8988T (cell line): ENCODE data around the gene AAGAB.
"Not testable (repeated sequence)": the region's sequence is repeated elsewhere in the genome, so short reads cannot be mapped to it uniquely, and the experiment has no call there.

Experiments used
- DNase-seq: peaks from one replicate; pipeline ENCODE4 v3.0.0; 2011

Gene AAGAB

DNA sequence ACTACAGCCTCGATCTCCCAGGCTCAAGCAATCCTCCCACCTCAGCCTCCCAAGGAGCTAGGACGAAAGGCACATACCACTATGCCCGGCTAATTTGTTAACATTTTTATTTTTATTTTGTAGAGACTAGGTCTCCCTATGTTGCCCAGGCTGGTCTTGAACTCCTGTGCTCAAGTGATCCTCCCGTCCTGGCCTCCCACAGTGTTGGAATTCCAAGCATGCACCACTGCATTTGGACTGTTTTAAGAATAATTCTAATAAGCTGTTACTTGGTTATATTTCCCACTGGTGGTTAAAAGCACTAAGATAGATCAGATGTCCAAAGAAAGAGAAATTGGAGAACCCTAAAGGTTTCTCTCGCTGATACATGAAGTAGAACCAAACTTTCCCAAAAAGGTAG is 3.1 kb downstream of the AAGAB start:
- no peak for DNase-seq

DNA sequence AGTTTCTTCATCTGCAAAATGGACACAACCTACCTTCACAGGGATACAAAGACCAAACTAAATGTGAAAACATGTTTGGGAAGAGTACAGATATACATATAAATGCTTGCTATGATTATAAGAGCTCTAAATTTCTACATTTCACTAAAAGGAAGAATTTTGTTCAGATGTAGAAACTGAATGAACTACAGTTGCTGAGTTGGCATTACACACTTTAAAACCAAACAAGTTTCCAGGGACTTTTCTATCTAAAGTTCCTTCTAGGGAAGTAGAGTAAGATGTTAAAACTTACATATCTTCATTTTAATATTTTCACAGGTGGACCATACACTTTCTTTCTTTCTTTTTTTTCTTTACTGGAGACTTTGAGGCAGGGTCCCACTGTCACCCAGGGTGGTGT is 4.6 kb downstream of the AAGAB start:
- DNase-seq: no peak

DNA sequence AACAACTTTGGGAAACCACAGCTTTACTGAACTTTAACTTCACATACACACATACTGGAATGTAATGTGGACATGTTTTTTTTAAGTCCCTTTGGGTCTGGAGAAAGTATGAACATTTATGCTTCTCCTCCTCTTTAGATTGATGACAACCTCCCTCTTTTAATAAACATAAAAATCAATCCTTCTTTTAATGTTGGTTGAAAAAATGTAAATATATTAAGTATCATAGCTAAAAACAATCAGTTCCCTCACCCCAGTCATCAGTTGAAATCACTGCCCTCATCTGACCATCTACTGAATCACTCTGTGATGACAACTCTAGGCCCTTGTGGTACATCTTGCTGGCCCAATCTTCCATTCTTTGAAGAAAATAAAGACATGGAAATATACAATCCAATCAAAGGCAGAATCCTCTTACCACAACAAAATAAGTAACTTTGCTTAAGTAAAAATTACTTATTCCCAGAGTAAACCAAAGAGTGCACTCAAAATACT is 6.4 kb downstream of the AAGAB start:
- no peak for DNase-seq

DNA sequence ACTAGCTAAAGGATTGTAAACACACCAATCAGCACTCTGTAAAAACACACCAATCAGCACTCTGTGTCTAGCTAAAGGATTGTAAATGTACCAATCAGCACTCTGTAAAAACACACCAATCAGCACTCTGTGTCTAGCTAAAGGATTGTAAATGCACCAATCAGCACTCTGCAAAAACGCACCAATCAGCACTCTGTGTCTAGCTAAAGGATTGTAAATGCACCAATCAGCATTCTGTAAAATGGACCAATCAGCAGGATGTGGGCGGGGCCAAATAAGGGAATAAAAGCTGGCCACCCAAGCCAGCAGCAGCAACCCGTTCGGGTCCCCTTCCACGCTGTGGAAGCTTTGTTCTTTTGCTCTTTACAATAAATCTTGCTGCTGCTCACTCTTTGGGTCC is 7.9 kb downstream of the AAGAB start:
- DNase-seq: not testable (repeated sequence)

DNA sequence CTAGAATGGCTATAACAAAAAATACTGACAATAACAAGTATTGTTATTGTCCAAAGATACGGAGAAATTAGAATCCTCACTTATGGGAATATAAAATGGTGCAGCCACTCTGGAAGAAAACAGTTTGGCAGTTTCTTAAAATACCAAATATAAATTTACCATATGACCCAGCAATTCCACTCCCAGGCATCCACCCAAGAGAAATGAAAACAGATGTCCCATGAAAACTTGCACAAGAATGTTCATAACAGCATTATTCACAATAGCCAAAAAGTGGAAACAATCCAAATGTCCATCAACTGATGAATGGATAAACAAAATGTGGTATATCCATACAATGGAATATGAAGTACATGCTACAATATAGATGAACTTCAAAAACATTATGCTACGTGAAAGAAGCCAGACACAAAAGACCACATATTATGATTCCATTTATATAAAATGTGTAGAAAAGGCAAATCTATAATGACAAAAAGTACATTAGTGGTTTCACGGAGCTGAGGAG is 9.4 kb downstream of the AAGAB start:
- no peak for DNase-seq

DNA sequence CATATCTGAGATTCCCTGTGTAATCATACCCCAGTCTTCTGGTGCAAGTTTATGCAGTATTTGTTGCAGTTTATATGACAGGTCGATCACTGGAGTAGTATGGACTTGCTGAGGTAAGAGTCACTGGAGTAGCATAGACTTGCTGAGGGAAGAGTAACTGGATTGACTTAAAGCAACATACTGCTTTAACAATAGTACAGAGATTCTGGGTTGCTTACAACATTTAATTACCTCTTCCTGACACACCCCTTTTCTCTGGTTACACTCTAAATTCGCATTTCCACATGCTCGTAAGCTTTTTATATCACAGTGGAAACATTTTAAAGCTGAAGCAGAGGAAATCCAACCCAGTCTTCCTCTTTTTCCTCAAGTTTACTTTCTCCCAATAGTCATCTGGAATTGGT is 11.8 kb downstream of the AAGAB start:
- no peak for DNase-seq

DNA sequence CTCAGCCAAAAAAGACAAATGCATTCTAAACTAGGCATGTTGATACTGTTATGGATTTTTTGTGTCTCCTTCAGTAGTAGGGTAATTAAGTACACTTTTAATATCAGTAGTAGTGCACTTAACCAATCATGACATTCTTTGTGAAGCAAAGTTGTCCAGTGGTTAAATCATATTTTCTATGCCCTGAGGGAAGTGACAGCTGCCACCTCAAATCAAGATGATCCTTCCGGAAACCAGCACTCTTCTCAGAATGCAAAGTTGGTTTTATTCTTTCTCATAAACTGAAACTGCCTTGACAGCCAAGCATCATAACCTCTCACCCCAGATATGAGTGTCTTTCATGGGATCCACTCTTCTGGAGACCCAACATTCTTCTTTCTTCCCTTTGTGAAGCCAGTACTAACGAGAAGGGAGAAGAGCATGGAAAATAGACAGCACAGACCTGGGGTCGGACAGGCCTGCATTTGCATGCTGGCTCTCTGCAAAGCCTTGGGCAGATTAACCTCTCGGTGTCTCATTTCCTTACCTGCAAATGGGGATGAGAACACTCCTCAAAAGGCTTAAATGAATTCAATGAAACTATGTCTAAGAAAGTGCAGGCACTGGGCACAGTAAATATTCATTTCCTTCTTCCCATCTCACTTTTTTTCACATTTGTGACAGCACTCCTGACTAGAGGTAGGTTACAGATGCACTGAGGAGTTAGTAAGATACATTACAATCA is 13.2 kb downstream of the AAGAB start:
- DNase-seq: no peak

DNA sequence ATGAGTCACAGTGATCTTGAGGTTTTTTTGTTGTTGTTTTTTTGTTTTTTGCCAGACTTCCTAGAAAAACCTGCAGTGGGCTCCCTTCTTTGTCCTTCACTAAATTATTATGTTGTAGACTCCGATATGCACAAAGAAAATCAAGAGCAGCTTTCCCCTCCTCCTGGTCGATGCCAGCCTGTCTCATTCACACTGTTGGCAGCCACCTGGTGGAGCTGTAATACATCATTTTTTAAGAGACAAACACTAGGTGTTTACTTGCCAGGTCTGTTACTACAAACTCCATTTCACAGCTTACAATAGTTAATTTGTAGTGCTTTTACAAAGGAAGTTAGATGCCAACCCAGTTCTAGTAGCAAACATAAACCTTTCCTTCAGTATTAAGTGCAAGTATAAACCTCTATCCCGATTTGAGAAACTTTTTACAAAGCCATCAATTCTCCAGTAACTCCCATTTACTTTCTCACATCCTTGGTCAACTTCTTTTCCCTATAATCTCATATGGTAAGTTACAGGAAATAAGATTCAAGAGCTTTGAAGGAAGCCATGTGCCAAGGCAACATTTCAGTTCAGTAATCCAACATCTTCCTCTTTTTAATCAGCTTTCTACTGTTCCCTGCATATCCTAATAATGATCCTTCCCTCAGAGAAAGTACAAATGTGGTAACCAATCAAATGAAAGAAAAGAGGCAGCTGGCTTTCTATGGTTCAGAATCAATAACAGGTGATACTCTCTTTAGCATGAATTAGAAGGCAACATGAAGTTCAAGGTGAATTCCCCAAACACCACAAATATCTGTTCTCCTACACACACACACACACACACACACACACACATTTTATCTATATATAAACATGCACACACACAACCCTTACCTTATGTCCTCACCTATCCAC is 14.0 kb downstream of the AAGAB start:
- DNase-seq: no peak

DNA sequence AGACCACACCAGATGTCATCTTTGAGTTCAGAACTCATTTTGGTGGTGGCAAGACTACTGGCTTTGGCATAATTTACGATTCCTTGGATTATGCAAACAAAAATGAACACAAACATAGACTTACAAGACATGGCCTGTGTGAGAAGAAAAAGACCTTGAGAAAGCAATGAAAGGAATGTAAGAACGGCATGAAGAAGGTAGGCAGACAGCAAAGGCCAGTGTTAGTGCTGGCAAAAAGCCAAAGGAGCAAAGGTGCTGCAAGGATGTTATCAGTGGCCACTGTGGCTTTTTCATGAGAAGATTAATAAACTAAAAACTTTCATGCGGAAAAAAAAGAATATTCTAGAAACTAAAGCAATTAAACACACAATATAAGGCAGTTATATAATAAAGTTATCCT is 21.9 kb downstream of the AAGAB start:
- no peak for DNase-seq

DNA sequence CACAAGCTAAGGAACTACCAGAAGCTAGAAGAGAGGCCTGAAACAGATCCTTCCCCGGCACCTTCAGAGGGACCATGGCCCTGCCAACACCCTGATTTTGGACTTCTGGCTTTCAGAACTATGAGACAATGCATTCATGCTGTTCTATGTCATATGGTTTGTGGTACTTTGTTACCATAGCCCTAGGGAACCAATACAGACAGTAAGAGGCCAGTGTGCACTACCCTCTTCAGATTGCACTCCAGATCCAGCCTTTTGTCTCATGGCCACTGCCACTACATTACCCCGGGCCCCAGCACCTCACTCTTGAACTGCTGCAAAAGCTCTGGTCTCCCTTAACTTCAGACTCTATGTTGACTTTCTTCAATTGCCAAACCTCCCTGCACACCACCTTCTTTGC is 24.0 kb downstream of the AAGAB start:
- no peak for DNase-seq

DNA sequence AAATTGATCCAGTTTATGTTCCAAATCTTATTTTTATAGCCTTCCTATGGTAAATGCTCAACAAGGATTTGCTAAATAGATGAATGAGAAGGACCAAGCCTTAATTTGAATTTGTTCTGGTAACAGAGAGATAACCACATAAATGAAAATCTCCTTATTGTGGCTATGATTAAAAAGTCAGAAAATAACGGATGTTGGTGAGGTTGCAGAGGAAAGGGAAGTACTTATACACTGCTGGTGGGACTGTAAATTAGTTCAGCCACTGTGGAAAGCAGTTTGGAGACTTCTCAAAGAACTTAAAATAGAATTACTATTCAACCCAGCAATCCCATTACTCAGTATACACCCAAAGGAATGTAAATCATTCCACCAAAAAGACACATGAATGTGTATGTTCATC is 26.2 kb downstream of the AAGAB start:
- no peak for DNase-seq

DNA sequence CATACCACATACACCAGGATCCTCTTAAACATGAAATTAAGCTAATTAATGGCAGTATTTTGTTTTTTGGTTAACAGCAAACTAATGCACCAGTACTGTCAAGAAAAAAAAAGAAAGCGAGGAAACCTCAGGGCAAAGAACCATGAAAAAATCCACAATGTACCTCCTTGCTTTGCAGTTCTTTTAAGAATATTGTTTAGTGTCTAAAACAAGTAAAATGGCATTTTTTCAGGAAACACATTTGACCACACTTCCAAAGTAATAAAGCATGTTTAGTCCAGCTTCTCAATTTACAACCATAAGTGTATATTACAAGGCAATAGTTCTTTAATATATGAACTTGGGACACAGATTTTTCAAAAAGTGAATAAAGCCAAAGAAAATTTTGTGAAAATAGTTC is 26.6 kb downstream of the AAGAB start:
- DNase-seq: no peak

DNA sequence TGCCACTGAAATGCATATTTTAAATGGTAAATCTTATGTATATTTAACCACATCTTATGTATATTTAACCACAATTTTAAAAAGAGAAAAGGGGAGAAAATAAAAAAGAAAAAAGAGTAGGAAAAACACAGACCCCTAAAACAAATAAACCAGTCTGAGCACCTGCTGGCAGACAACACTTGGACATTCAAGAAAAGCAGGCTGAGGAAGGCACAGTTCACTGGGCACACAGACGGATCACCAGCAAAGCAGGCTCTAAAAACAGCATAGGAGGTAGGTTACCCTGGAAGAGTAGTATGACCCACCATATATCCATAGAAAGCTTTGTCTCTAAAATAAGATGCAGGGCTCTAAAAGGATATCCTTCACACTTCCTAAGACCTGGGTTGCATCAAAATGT is 27.0 kb downstream of the AAGAB start:
- no peak for DNase-seq

DNA sequence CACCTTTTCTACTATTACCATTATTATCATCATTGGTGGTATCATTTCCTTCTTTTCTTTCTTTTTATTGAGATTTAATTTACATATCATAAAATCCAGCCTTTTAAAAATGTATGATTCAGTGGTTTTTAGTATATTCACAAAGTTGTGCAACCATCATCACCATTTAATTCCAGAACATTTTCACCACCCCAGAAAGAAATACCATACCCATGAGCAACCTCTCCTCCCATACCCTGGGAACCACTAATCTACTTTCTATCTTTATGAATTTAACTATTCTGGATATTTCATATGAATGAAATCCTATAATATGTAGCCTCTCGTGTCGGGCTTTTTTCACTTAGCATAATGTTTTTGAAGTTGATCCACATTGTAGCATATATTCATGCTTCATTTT is 29.1 kb downstream of the AAGAB start:
- DNase-seq: no peak

DNA sequence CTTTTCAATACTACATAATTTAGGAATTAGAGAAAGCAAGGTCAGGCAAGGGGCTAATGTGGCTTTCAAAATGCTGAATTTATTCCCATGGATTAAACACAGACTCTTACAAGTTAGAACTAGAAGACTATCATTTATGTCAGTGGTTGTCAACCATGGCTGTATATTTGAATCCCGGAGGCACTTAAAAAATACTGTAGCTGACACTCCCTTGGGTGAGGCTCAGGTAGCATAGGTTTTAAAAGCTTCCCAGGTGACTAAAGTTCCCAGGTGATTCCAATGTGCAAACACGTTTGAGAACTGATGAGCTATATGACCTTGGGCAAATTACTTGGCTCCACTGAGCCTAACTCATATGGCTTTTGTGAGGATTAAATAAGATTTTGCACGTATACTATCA is 29.6 kb downstream of the AAGAB start:
- no peak for DNase-seq

DNA sequence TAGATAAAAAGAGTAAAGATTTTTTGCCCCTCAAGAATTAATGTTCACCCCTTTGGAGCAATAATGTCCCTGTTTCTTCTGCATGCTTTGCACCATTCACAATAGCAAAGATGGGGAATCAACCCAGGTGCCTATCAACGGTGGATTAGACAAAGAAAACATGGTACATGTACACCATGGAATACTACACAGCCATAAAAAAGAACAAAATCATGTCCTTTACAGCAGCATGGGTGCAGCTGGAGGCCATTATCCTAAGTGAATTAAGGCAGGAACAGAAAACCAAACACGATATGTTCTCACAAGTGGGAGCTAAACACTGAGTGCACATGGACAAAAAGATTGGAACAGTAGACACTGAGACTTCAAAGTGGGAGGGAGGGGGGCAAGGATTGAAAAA is 35.2 kb downstream of the AAGAB start:
- DNase-seq: no peak

DNA sequence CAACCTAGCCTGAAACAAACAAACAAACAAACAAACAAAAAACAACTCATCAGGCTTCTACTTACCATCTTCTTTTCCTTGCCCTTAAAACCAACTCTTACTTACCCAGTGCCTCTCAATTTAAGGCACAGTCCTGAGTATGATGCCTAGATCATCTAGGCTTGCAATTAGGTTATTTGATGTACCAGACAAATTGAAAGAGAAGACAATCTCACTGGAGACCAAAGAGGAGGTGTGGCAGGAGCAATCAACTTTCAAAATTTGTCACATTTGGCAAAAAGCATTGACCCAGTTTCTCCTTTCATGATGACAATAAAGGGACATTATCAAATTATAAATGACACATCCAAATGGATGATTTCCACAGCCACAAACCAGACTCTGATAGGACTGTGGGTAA is 36.0 kb downstream of the AAGAB start:
- DNase-seq: no peak

DNA sequence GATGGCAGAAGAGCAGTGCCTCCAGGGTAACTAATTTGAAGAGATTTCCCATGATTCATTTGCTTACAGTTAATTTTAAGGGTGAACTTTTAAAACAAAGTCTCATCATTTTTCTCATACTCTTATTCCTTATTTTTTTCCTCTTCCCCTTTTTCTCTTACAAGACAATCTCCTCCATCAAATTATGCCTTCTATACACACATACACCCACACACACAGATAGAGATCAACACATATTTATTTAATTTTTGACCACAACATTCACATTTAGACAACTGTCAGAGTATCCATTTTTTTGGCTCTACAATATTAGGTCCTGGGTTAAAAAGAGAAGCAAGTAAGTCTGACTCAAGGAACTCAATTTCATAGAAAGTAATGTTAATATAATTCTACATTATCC is 37.6 kb downstream of the AAGAB start:
- DNase-seq: no peak

DNA sequence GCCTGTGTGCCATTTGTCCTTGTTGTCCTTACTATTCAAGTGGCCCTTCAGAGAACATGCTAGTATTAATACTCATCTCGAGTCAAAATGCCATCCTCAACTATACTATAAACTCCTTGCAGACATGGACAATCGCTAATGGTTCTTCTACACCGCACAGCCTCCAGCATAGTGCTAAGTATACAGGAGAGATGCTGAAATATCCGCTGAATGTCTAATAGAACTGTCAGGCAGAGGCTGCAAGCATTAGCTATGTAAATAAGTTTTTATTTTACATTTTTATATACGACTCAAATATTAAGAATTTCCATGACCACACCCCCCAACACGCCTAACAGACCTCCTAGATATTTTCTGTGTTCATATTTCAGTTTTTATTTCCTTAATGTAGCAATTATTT is 39.4 kb downstream of the AAGAB start:
- no peak for DNase-seq

DNA sequence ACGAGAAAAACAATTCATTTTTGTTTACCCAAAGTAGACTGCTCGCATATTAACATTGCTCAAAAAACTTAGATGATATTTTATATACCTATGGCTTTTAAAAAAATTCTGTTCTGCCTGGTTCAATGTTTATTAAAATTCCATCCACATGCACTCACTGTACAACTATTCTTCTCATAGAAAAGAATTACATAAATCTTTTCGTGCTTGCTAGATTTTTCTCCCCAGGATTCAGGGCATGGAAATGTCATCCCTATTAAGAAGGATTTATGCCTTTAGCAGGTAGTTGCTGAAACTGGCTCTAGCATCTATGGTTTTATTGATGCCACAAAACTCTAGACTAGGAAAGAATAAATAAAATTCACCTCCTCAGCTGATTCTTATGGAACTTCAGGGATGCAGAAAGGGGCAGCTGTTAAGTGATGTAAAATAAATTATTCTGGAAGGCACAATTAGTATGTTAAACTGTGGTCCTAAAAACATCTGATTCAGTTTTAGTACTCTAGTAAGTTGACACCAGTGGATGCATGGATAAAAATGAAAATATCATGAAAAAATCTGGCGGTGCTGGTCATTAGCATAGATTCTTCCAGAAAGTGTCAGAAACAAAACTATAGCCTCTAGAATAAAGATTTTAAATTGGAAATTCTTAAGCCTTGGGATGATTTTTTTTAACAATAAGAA is 41.6 kb downstream of the AAGAB start:
- no peak for DNase-seq

DNA sequence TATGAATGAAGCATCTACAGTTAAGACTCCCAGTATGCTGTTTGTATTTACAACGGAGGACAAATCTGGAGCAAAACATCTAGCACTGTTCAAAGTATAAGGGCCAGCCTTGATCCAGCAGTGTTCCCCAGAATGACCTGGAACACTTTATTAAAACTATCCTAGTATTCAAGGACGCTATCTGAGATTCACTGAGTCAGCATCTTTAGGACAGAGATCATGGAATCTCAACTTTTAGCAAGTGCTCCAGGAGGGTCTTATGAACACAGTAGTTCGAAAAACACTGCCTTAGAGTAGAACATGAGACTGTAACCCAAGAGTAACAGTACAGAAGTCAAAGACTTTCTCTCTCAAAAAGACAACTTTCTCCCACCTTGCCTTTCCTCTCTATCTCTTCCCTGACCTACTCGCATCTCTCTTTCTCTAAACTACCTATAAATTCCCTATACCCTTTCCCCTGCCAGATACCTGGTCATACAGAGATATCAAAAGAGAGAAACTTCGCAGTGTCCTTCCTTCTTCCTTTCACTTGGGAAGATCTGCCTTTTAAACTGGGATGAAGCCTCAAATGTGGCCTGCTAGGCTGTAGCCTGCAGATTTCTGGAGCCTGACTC is 43.8 kb downstream of the AAGAB start:
- no peak for DNase-seq

DNA sequence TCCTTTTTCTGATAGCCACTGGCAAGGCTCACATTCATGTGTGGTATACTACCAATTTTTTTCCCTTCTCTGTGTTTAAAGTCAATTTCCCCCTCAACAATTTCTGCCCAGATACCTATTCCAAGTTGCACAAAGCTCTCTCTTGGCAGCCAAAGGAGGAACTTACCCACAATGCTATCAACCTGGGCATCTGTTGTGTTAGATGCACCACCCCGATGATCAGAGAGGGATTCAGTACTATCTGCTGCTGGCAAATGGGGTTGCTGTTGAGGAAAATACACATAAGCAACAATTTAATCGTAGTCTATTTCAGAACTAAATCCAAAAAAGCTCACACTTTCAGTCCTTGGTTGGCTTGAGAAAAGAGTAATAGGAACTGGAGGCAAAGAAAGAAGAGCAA is 46.1 kb downstream of the AAGAB start:
- DNase-seq: no peak

DNA sequence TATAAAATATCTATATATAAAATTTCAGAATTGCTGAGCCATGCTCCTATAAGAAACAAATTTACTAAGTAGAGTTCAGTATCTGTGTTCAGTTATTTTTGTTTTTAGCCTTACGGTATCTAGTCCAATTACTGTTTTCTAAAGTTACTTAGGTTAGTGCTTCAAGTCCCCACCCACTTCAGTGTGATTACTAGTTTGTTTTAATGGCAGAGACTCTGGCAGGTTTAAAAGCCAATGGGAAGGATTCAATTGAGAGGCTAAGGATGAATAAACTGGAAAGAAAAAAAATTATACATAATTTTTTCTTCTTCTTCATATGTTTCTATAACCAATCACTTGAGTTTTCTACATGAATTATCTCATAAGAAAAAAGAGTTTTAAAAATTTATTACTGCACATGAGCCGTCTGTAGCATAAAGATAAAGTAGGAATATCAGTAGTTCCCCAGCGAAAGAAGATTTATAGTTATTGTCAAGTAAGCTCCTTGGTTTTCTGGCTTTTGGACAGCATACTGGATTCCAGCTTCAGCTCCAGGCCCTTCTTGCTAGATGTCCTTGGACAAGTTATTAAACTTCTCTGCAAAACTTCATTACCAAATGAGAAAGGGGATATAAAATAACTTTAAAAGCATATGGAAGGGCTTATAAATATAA is 46.8 kb downstream of the AAGAB start:
- no peak for DNase-seq
